ENCODE results near the gene MED20. TPM values are rescaled to one million over a fixed set of nuclear protein-coding genes. Genes with fewer than 3 reads are reported as not detected.

MED20 gene
- total and polyA plus RNA-seq, 2 of the 8 experiments (the other 6 are each of a cell fraction or from before 2014, with no cell fraction given), result 38.7 to 51.8 TPM

DNA sequence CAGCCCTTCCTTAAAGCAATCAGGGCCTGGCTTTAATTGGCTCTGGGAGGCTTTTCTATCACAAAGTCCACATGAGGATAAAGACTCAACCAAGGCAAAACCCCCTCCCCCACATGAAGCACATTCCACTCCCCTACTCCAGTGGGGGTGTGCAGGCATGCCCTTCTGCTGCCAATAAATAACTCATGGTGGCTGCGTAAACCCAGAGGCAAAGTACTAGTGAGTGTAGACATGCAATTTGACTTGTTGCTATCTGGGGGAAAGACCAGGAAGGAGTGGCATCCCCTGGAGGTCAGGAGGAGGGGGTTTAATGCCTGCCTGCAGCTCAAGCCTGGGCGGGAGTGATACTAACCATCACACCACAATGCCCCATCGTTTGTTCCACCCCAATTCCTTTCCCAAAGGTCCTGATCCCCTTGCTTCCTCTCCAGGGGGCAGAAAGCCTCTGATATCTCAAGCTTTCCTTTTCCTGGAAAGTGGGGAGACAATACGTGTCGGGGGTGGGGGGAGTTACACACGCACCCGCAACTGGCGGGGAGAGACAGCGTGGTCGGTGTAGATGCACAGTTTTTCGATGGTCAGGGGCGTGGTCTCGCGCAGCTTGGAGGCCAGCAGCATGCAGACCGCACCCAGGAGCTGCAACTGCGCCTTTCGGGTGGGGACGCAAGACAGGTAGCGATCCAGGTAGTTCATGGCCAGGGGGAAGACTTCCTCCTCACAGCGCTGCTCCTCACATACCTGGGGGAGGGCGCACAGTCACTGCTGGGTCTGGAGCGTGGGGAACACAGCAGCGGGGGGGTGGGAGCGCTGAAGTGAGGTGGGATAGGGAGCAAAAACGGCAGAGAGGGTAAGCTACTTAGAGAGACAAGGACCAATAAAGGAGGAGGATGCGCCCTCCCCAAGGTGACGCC is 19.2 kb upstream of the MED20 start (continued):
- TF ChIP-seq, protein P1, sequence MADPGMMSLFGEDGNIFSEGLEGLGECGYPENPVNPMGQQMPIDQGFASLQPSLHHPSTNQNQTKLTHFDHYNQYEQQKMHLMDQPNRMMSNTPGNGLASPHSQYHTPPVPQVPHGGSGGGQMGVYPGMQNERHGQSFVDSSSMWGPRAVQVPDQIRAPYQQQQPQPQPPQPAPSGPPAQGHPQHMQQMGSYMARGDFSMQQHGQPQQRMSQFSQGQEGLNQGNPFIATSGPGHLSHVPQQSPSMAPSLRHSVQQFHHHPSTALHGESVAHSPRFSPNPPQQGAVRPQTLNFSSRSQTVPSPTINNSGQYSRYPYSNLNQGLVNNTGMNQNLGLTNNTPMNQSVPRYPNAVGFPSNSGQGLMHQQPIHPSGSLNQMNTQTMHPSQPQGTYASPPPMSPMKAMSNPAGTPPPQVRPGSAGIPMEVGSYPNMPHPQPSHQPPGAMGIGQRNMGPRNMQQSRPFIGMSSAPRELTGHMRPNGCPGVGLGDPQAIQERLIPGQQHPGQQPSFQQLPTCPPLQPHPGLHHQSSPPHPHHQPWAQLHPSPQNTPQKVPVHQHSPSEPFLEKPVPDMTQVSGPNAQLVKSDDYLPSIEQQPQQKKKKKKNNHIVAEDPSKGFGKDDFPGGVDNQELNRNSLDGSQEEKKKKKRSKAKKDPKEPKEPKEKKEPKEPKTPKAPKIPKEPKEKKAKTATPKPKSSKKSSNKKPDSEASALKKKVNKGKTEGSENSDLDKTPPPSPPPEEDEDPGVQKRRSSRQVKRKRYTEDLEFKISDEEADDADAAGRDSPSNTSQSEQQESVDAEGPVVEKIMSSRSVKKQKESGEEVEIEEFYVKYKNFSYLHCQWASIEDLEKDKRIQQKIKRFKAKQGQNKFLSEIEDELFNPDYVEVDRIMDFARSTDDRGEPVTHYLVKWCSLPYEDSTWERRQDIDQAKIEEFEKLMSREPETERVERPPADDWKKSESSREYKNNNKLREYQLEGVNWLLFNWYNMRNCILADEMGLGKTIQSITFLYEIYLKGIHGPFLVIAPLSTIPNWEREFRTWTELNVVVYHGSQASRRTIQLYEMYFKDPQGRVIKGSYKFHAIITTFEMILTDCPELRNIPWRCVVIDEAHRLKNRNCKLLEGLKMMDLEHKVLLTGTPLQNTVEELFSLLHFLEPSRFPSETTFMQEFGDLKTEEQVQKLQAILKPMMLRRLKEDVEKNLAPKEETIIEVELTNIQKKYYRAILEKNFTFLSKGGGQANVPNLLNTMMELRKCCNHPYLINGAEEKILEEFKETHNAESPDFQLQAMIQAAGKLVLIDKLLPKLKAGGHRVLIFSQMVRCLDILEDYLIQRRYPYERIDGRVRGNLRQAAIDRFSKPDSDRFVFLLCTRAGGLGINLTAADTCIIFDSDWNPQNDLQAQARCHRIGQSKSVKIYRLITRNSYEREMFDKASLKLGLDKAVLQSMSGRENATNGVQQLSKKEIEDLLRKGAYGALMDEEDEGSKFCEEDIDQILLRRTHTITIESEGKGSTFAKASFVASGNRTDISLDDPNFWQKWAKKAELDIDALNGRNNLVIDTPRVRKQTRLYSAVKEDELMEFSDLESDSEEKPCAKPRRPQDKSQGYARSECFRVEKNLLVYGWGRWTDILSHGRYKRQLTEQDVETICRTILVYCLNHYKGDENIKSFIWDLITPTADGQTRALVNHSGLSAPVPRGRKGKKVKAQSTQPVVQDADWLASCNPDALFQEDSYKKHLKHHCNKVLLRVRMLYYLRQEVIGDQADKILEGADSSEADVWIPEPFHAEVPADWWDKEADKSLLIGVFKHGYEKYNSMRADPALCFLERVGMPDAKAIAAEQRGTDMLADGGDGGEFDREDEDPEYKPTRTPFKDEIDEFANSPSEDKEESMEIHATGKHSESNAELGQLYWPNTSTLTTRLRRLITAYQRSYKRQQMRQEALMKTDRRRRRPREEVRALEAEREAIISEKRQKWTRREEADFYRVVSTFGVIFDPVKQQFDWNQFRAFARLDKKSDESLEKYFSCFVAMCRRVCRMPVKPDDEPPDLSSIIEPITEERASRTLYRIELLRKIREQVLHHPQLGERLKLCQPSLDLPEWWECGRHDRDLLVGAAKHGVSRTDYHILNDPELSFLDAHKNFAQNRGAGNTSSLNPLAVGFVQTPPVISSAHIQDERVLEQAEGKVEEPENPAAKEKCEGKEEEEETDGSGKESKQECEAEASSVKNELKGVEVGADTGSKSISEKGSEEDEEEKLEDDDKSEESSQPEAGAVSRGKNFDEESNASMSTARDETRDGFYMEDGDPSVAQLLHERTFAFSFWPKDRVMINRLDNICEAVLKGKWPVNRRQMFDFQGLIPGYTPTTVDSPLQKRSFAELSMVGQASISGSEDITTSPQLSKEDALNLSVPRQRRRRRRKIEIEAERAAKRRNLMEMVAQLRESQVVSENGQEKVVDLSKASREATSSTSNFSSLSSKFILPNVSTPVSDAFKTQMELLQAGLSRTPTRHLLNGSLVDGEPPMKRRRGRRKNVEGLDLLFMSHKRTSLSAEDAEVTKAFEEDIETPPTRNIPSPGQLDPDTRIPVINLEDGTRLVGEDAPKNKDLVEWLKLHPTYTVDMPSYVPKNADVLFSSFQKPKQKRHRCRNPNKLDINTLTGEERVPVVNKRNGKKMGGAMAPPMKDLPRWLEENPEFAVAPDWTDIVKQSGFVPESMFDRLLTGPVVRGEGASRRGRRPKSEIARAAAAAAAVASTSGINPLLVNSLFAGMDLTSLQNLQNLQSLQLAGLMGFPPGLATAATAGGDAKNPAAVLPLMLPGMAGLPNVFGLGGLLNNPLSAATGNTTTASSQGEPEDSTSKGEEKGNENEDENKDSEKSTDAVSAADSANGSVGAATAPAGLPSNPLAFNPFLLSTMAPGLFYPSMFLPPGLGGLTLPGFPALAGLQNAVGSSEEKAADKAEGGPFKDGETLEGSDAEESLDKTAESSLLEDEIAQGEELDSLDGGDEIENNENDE (IDR thresholded peaks at IDR 0.05; ENCODE audit: insufficient replicate concordance, low read length), result no peak
- no peak for TF ChIP-seq TEAD4 (IDR thresholded peaks at IDR 0.05; ENCODE audit: low read depth, low read length)
- no peak for TF ChIP-seq BCL11A (IDR thresholded peaks at IDR 0.05; ENCODE audit: low read depth in 2 of 2, low read length in 2 of 2)
- no peak for TF ChIP-seq CBX5 (IDR thresholded peaks at IDR 0.05; ENCODE audit: low read depth, low read length)
- TF ChIP-seq BACH1 (IDR thresholded peaks at IDR 0.05; ENCODE audit: low read length), result no peak
- no peak for TF ChIP-seq YY1 (IDR thresholded peaks at IDR 0.05; ENCODE audit: low read depth, low read length)
- TF ChIP-seq JUN (IDR thresholded peaks at IDR 0.05; ENCODE audit: low read depth, low read length), result no peak
- no peak for TF ChIP-seq ASH2L (IDR thresholded peaks at IDR 0.05; ENCODE audit: low read length)
- TF ChIP-seq CBX8 (IDR thresholded peaks at IDR 0.05; ENCODE audit: borderline replicate concordance, low read depth, low read length), result no peak
- TF ChIP-seq RNF2 (IDR thresholded peaks at IDR 0.05; ENCODE audit: borderline replicate concordance, low read depth, low read length, missing control alignments, poor library complexity, severe bottlenecking), result no peak
